ENCODE measurements around the gene OR2A5.
"Not testable (repeated sequence)": the region's sequence is repeated elsewhere in the genome, so short reads cannot be mapped to it uniquely, and the experiment has no call there.

Gene OR2A5

DNA sequence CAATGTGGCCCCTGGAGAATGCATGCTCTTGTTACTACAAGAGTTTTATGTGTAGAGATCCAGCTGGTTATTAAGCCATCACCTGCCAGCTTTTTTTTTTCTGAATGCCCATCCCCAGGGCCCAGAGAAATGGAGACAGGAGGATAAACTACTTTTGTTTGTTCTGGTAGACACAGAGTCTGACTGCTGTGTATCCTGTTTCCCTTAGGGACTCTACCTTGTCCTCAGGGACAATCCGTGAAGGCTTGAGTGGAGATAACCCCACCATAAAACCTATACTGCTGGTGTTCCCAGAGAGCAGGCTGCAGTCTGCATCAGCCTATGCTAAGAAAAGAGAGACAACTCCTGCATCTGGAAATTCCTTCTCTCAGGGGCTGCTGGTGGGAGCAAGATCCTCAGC is at the start of gene OR2A5:
Gene OR2A5, plus strand, starts transcription at position 301 of the 400 bp plus-strand sequence. CDS start 1,454 bp downstream, outside the sequence.
- TF ChIP-seq ZFX (IDR thresholded peaks at IDR 0.05): no peak
- TF ChIP-seq, protein P1, sequence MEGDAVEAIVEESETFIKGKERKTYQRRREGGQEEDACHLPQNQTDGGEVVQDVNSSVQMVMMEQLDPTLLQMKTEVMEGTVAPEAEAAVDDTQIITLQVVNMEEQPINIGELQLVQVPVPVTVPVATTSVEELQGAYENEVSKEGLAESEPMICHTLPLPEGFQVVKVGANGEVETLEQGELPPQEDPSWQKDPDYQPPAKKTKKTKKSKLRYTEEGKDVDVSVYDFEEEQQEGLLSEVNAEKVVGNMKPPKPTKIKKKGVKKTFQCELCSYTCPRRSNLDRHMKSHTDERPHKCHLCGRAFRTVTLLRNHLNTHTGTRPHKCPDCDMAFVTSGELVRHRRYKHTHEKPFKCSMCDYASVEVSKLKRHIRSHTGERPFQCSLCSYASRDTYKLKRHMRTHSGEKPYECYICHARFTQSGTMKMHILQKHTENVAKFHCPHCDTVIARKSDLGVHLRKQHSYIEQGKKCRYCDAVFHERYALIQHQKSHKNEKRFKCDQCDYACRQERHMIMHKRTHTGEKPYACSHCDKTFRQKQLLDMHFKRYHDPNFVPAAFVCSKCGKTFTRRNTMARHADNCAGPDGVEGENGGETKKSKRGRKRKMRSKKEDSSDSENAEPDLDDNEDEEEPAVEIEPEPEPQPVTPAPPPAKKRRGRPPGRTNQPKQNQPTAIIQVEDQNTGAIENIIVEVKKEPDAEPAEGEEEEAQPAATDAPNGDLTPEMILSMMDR (conservative IDR thresholded peaks at IDR 0.05): no peak
- H3K27ac ChIP-seq: no peak within 1 kb of the TSS

DNA sequence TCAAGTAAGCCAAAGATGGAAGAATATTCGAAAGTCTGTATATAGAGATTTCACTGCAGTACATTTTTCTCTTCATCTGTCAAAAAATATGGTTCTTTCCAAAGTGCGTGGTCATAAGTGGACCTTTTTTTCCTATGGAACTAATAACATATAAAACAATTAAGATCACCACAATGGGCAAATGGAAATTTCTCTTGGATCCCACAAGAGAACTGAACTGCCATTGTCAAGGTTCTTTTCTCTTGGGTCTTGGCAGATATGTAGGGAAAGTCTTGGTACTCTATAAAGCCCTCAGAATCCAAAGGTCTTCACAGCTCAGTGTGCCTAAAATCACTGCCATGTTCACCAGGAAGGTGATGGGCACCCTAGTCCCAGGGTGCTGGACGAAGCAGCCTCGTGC is 48.7 kb upstream of the OR2A5 start, which contains the start of gene OR6B1:
Gene OR6B1, plus strand, starts transcription at position 301 of the 400 bp plus-strand sequence. CDS start 3,677 bp downstream, outside the sequence.
- no peak within 1 kb of the TSS for H3K27ac ChIP-seq
- TF ChIP-seq, protein P1 (conservative IDR thresholded peaks at IDR 0.05): no peak

- TF ChIP-seq ZFX (IDR thresholded peaks at IDR 0.05): no peak
- TF ChIP-seq, protein P1 (conservative IDR thresholded peaks at IDR 0.05): no peak
- no peak overlapping the region for H3K27ac ChIP-seq
These were observed 47.2 kb upstream of the OR2A5 start for GRCh38 chr7:144001543-144001942.

DNA sequence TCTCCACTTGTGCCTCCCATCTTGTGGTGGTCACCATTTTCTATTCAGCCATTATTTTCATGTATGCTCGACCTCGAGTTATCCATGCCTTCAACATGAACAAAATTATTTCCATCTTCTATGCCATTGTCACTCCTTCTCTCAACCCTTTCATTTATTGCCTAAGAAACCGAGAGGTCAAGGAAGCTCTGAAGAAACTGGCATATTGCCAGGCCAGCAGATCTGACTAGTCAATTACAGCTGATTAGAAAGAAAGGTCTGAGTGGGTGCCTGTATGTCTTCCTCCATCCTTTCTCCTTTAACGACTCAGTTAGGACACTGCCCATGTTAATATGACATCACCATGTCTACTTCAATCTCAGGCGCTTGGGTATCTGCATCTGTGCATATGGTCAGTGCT is 44.0 kb upstream of the OR2A5 start:
- TF ChIP-seq, protein P1 (conservative IDR thresholded peaks at IDR 0.05): no peak
- no peak for TF ChIP-seq ZFX (IDR thresholded peaks at IDR 0.05)
- no peak overlapping the region for H3K27ac ChIP-seq

DNA sequence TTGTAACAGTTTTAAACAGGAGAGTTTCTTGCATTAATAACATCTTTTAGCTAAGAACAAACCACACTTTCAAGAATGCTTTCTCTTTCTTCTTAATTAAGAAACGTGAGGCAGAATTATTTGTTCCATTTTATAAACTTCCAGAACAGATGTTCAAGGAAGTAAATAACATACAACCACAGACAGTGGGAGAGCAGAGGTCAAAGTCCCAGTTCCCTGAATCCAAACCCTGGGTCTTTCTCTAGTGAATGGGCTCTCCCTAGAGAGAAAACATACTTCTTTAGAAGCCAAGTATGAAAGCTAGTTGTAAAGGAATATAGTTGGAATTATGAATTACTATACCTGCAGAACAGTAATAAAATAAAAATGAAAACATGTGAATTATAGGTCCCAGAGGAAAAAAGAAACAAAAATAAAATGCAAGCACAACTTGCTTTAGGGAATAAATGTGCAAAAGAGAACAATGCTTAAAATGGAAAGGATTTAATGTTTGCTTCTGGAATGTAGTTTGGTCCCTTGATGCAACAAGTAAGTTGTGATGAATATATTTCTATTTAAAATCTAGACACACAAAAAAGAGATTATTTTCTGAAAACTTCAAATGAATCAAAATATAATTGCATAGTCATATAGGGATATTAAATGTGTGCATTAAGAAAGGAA is 42.6 kb upstream of the OR2A5 start:
- H3K27ac ChIP-seq: no peak overlapping the region
- no peak for TF ChIP-seq ZFX (IDR thresholded peaks at IDR 0.05)
- TF ChIP-seq, protein P1 (conservative IDR thresholded peaks at IDR 0.05): no peak

DNA sequence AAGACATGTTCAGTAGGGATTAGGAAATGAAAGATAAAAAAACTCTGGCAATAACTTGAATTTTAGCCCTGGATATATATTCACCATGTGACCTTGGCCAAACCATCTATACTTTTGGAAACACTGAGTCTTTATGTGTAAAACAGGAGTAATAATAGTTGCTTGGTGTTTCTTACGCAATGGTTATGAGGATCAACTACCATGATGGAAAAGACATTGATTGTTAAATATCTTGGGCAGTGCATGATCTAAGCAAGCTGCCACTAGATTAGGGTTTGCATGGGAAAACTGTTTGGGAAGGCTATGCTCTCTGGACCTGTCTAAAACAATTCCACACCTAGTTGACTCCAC is 42.1 kb upstream of the OR2A5 start:
- TF ChIP-seq, protein P1 (conservative IDR thresholded peaks at IDR 0.05): no peak
- no peak for TF ChIP-seq ZFX (IDR thresholded peaks at IDR 0.05)
- no peak overlapping the region for H3K27ac ChIP-seq

DNA sequence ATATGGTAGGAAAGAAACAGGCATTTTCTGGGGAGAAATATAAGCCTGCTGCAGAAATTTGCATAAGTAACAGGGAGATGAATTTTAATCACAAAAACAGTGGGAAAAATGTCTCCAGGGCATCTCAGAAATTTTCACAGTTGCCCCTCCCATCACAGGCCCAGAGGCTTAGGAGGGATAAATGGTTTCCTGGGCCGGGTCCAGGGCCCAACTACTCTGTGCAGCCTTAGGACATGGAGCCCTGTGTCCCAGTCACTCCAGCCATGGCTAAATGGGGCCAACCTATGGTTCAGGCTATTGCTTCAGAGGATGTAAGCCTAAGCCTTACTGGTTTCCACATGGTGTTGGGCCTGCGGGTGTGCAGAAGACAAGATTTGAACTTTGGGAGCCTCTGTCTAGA is 39.4 kb upstream of the OR2A5 start:
- no peak for TF ChIP-seq ZFX (IDR thresholded peaks at IDR 0.05)
- TF ChIP-seq, protein P1 (conservative IDR thresholded peaks at IDR 0.05): no peak
- no peak overlapping the region for H3K27ac ChIP-seq

DNA sequence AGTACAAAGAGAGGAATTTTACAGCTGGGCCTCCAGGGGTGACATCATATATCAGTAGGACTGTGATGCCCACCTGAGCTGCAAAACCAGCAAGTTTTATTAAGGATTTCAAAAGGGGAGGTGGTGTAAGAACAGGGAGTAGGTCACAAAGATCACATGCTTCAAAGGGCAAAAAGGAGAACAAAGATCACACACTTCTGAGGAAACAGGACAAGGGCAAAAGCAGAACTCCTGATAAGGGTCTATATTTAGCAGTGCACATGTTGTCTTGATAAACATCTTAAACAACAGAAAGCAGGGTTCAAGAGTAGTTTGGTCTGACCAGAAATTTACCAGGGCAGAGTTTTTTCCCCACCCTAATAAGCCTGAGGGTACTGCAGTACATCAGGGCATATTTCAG is 38.7 kb upstream of the OR2A5 start:
- not testable (repeated sequence) for H3K27ac ChIP-seq

GRCh38 chr7:144010821-144011220 is 37.9 kb upstream of the OR2A5 start:
- H3K27ac ChIP-seq: not testable (repeated sequence)

Measured in C4-2B (cell line).